Measurements from ENCODE around the gene STAMBP. TPM values are rescaled to one million over a fixed set of nuclear protein-coding genes. Genes with fewer than 3 reads are reported as not detected.
"Not testable (repeated sequence)": the region's sequence is repeated elsewhere in the genome, so short reads cannot be mapped to it uniquely, and the experiment has no call there.

Gene STAMBP
- total RNA-seq, 1 experiment from 2014 or later, result 91.4 TPM

GRCh38 chr2:73862987-73863386, 34.2 kb downstream of the STAMBP start:
- in situ Hi-C loops (cut with HindIII; ENCODE audit: low pct_unique_long_range_greater_than_20kb, low sequenced_read_pairs), result no loop called here
- peak; percentile 39 for DNase-seq (ENCODE audit: low read depth, low spot score)

- no peak for DNase-seq (ENCODE audit: low read depth, low spot score)
- in situ Hi-C loops (cut with HindIII; ENCODE audit: low pct_unique_long_range_greater_than_20kb, low sequenced_read_pairs), result no loop called here
Observed at GRCh38 chr2:73868204-73868978, 39.6 kb downstream of the STAMBP start.

- DNase-seq (ENCODE audit: low read depth, low spot score), result no peak
- in situ Hi-C loops (cut with HindIII; ENCODE audit: low pct_unique_long_range_greater_than_20kb, low sequenced_read_pairs), result no loop called here
Observed at GRCh38 chr2:73870084-73870483, 41.3 kb downstream of the STAMBP start.

- DNase-seq (ENCODE audit: low read depth, low spot score), result no peak
- in situ Hi-C loops (cut with HindIII; ENCODE audit: low pct_unique_long_range_greater_than_20kb, low sequenced_read_pairs), result no loop called here
Observed at GRCh38 chr2:73877071-73877802, 48.5 kb downstream of the STAMBP start.

- in situ Hi-C loops (cut with HindIII; ENCODE audit: low pct_unique_long_range_greater_than_20kb, low sequenced_read_pairs); DNase-seq (ENCODE audit: low read depth, low spot score): not testable (repeated sequence)
Observed at GRCh38 chr2:73877984-73878383, 49.2 kb downstream of the STAMBP start.

- in situ Hi-C loops (cut with HindIII; ENCODE audit: low pct_unique_long_range_greater_than_20kb, low sequenced_read_pairs), result no loop called here
- no peak for DNase-seq (ENCODE audit: low read depth, low spot score)
Observed at GRCh38 chr2:73885406-73885805, 56.6 kb downstream of the STAMBP start.

GRCh38 chr2:73886357-73886756, 57.6 kb downstream of the STAMBP start:
- in situ Hi-C loops (cut with HindIII; ENCODE audit: low pct_unique_long_range_greater_than_20kb, low sequenced_read_pairs), result no loop called here
- DNase-seq (ENCODE audit: low read depth, low spot score), result no peak

GRCh38 chr2:73887596-73888353, 59.0 kb downstream of the STAMBP start:
- in situ Hi-C loops (cut with HindIII; ENCODE audit: low pct_unique_long_range_greater_than_20kb, low sequenced_read_pairs); DNase-seq (ENCODE audit: low read depth, low spot score): not testable (repeated sequence)

- no peak for DNase-seq (ENCODE audit: low read depth, low spot score)
- in situ Hi-C loops (cut with HindIII; ENCODE audit: low pct_unique_long_range_greater_than_20kb, low sequenced_read_pairs), result no loop called here
Observed at GRCh38 chr2:73888388-73888787, 59.6 kb downstream of the STAMBP start.

- no peak for DNase-seq (ENCODE audit: low read depth, low spot score)
- in situ Hi-C loops (cut with HindIII; ENCODE audit: low pct_unique_long_range_greater_than_20kb, low sequenced_read_pairs), result no loop called here
Observed at GRCh38 chr2:73889206-73889605, 60.4 kb downstream of the STAMBP start.

- in situ Hi-C loops (cut with HindIII; ENCODE audit: low pct_unique_long_range_greater_than_20kb, low sequenced_read_pairs), result no loop called here
- peak; percentile 50 for DNase-seq (ENCODE audit: low read depth, low spot score)
Observed at GRCh38 chr2:73890301-73891092, 61.7 kb downstream of the STAMBP start.

- no peak for DNase-seq (ENCODE audit: low read depth, low spot score)
- in situ Hi-C loops (cut with HindIII; ENCODE audit: low pct_unique_long_range_greater_than_20kb, low sequenced_read_pairs), result no loop called here
Observed at GRCh38 chr2:73891276-73891901, 62.6 kb downstream of the STAMBP start.

- no peak for DNase-seq (ENCODE audit: low read depth, low spot score)
- in situ Hi-C loops (cut with HindIII; ENCODE audit: low pct_unique_long_range_greater_than_20kb, low sequenced_read_pairs), result no loop called here
Observed at GRCh38 chr2:73892631-73893329, 64.0 kb downstream of the STAMBP start, which contains the start of gene ACTG2. ACTG2 (plus strand) TSS chr2:73893008; CDS start chr2:73901312, 8,304 bp downstream.

- in situ Hi-C loops (cut with HindIII; ENCODE audit: low pct_unique_long_range_greater_than_20kb, low sequenced_read_pairs), result no loop called here
- no peak for DNase-seq (ENCODE audit: low read depth, low spot score)
Observed at GRCh38 chr2:73893764-73894474, 65.2 kb downstream of the STAMBP start.

GRCh38 chr2:73894475-73894850, 65.7 kb downstream of the STAMBP start:
- DNase-seq (ENCODE audit: low read depth, low spot score), result no peak
- in situ Hi-C loops (cut with HindIII; ENCODE audit: low pct_unique_long_range_greater_than_20kb, low sequenced_read_pairs), result no loop called here

- in situ Hi-C loops (cut with HindIII; ENCODE audit: low pct_unique_long_range_greater_than_20kb, low sequenced_read_pairs), result no loop called here
- DNase-seq (ENCODE audit: low read depth, low spot score), result no peak
Observed at GRCh38 chr2:73894877-73895276, 66.1 kb downstream of the STAMBP start.

Measured in SK-MEL-5 (cell line).